GM13976 (cell line): ENCODE data around the gene DIPK1A.
"Not testable (repeated sequence)": the region's sequence is repeated elsewhere in the genome, so short reads cannot be mapped to it uniquely, and the experiment has no call there.

Source experiments
- DNase-seq: peaks from one replicate; pipeline ENCODE4 v3.0.0; 2012; ENCODE audit warnings: low spot score
- in situ Hi-C: fragments of 300-500 bp; cut with MboI; formaldehyde crosslinking; loops from one replicate; pipeline ENCODE4 v1.12.0; 2022; ENCODE audit warnings: low sequenced_read_pairs, mixed read lengths, inconsistent platforms; ENCODE audit not compliant: unreplicated experiment
- TF ChIP-seq, protein P1 (sequence below): IDR thresholded peaks from 2 replicates; pipeline ENCODE4 v1.5.1; 2012; ENCODE audit warnings: borderline replicate concordance, mild to moderate bottlenecking; ENCODE audit not compliant: insufficient read depth; ENCODE audit errors: extremely low read depth, missing control alignments, control extremely low read depth

The DIPK1A gene

DNA sequence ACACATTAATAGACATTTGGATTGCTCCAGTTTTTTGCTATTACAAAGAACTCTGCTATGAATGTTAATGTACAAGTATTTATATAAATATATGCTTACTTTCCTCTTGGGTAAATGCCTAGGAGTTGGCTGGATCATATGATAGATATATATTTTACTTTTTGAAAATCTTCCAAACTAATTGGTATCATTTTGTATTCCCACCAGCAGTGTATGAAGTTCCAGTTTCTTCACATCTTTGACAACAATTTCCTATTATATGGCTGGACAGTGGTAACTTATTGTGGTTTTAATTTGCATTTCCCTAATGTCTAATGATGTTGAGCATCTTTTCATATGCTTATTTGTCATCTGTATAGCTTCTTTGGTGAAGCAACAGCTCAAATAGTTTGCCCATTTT is 23.8 kb upstream of the DIPK1A start:
- TF ChIP-seq, protein P1, sequence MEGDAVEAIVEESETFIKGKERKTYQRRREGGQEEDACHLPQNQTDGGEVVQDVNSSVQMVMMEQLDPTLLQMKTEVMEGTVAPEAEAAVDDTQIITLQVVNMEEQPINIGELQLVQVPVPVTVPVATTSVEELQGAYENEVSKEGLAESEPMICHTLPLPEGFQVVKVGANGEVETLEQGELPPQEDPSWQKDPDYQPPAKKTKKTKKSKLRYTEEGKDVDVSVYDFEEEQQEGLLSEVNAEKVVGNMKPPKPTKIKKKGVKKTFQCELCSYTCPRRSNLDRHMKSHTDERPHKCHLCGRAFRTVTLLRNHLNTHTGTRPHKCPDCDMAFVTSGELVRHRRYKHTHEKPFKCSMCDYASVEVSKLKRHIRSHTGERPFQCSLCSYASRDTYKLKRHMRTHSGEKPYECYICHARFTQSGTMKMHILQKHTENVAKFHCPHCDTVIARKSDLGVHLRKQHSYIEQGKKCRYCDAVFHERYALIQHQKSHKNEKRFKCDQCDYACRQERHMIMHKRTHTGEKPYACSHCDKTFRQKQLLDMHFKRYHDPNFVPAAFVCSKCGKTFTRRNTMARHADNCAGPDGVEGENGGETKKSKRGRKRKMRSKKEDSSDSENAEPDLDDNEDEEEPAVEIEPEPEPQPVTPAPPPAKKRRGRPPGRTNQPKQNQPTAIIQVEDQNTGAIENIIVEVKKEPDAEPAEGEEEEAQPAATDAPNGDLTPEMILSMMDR, result no peak
- in situ Hi-C loops, result no loop called here
- no peak for DNase-seq

DNA sequence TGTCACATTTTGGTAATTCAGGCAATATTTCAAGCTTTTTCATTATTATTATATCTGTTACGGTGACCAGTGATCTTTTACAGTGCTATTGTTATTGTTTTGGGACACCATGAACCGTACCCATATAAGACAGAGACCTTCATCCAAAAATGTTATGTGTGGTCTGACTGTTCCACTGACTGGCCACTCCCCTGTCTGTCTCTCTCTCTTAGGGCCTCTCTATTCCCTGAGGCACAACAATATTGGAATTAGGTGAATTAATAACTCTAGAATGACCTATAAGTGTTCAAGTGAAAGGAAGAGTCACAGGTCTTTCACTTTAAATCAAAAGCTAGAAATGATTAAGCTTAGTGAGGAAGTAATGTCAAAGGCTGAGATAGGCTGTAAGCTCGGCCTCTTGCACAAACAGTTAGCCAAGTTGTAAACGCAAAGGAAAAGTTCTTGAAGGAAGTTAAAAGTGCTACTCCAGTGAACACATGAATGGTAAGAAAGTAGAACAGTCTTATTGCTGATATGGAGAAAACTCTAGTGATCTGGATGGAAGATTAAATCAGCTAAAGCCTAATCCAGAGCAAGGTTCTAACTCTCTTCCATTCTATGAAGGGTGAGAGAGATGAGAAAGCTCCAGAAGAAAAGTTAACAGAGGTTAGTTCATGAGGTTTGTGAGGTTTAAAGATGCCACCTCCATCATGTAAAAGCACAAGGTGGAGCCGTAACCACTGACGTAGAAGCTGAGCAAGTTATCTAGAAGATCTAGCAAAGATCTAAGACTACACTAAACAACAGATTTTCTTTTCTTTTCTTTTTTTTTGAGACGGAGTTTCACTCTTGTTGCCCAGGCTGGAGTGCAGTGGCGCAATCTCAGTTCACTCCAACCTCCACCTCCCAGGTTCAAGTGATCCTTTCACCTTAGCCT is 19.7 kb upstream of the DIPK1A start:
- TF ChIP-seq, protein P1, result no peak
- in situ Hi-C loops, result no loop called here
- DNase-seq, result no peak

DNA sequence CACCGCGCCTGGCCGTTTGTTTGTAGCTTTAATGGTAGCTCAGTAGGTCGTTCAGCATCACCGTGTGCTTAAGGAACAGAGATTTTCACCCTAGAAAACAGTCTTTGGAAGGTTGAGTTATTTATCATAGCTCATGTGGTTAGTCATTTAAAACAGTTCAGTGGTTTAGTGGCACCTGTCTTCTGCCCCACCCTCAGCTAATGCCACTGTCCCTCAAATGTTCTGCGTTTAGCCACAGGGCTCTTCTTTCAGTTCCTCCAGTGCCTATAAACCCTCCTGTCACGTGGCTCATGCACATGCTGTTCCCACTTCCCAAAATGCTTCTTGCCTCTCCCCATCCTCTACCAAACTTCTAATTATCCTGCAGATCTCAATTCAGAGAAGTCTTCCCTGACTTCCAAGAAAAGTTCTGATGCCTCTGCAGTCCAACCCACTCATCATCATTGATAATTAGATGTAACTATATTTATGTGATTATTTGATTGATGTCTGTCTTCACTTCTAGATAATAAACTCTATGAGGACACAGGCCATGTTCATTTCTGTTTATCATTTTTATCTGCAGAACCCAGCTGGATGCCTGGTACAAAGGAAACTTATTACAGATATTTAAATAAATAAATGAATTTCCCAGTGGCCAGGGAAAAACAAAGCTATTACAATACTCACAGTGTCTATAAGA is 14.4 kb upstream of the DIPK1A start:
- TF ChIP-seq, protein P1, result no peak
- DNase-seq, result peak; percentile 48
- in situ Hi-C loops, result no loop called here

DNA sequence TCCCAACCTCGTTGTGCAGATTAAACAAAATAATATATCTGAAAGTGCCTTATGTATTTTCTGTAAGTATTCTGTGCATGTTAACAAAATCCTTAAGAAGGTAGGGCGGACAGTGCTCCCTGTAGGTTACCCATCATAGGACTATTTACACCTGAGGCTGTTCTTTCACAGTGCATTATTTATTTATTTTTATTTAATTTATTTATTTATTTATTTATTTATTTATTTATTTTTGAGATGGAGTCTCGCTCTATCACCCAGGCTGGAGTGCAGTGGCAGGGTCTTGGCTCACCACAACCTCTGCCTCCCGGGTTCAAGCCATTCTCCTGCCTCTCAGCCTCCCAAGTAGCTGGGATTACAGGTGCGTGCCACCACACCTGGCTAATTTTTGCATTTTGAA is 12.8 kb upstream of the DIPK1A start:
- in situ Hi-C loops, DNase-seq: not testable (repeated sequence)

DNA sequence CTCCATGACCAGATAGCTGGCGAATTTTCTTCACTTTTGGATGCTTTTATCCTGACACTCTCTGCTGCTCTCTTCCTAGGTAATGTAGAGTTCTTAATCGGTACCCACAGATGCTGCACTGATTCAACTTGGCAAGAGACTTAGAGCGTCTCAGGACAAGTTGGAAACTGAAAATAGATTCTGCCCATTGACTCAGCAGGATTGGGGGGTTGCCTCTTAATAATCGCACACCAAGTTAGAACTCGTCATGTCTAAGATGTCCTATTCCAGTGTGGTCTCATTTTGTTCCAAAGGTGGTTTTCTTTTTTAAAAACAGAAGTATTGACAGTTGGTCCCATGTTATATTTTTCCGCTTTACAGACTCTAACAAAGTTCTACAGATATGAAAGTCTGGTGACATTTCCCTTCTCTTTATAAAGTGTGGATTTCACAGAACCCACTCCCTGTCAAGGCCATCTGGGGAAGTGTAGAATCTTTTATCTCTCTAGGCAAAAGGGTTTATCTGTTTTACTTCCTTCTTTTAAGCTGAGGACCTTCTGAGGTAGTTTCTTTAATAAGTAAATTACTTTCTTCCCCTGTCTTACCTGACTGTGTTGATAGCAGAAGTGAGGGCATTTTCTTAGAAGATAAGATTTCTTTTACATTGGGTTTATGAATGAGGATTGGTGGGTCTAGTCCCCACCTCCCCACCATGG is 12.1 kb upstream of the DIPK1A start:
- TF ChIP-seq, protein P1, result no peak
- in situ Hi-C loops, result no loop called here
- DNase-seq, result no peak

DNA sequence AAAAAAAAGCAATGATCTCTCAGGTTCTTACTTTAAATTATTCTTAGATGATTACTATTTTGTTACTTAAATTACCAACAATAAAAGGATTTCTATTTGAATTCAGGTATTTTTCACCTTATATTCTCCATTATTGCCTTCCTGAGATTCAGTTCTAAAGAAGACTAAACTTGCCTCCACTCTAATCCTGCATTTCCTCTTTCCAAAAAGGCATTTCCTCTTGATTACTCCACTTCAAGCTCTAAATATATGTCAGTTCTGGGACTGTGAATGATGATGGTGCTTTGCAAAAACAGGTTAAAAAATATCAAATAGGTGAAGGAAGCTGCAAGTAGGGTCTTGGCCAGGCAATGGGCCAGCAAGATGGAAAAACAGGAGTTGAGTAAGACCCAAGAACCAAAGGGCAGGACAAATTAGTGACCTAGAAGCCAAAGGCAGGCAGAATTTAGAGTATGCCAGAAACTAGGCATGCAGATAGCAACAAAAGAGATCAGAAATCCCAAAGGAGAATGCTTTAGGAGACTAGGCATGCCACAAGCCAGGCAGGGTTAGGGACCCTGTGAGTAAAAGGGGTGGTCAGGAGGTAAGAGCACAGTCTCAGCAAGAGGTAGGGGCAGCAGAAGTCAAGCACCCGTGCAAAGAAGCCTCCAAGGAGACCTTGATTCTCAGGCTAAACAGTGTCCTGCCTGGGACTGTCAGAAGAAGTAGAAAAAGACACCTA is 11.3 kb upstream of the DIPK1A start:
- DNase-seq, result no peak
- in situ Hi-C loops, result no loop called here
- TF ChIP-seq, protein P1, result no peak

DNA sequence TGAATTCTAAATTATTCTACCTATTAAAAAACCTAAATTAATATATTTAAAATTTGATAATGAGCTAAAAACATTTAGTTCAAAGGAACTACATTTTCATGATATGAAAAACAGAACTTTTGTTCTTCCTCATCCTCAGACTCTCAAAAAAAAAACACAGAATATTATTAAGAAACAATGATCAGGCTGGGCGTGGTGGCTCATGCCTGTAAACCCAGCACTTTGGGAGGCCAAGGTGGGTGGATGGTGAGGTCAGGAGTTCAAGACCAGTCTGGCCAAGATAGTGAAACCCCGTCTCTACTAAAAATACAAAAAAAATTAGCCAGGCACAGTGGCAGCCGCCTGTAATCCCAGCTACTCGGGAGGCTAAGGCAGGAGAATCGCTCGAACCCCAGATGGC is 10.7 kb upstream of the DIPK1A start:
- in situ Hi-C loops, DNase-seq: not testable (repeated sequence)
